ENCODE data around the gene GFI1B. TPM values are rescaled to one million over a fixed set of nuclear protein-coding genes. Genes with fewer than 3 reads are reported as not detected.

The GFI1B gene
- total RNA-seq, 1 experiment from 2014 or later: not detected

DNA sequence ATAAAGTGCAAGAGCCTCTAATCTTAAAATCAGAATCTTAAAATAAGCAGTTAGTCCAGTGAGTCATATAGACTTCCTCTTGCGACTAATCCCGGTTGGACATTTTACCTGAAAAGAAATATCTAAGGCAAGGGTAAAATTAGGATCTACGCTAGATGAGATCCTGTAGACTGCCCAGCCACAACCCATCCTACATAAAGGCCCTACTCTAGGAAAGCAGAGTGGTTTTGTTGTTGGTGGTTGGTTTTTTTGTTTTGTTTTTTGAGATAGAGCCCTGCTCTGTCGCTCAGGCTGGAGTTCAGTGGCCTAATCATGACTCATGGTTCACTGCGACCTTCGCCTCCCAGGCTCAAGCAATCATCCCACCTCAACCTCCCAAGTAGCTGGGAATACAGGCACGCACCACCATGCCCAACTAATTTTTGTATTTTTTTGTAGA lies 41.0 kb upstream of the GFI1B start:
- H3K9me3 ChIP-seq (ENCODE audit: insufficient read depth, low read depth): no peaks in the 10 kb centered on the region
- H3K4me3 ChIP-seq: no peak overlapping the region; the same call in 1 of the 2 replicates
- DNase-seq: peak in 1 of 2 experiments; percentile 53
- ChIA-PET POLR2A (ENCODE audit: unreplicated experiment) (interaction anchor here (0.6 kb wide), 1 partner anchor 129 kb away, joined by 3 read pairs; no protein-coding TSS in a partner anchor), CTCF (no interaction called here)
- H3K79me2 ChIP-seq (ENCODE audit: low read depth): peaks cover 67% of the 10 kb centered on the region
- H2AFZ ChIP-seq: no peak overlapping the region
- H3F3A ChIP-seq (ENCODE audit: insufficient read depth, low read depth): peaks cover 17% of the 10 kb centered on the region
- peaks cover 19% of the 10 kb centered on the region for H3K4me1 ChIP-seq (replicated peaks; ENCODE audit: insufficient read depth)
- intact Hi-C loops (cut with micrococcal nuclease; ENCODE audit: unreplicated experiment): no loop called here
- H4K20me1 ChIP-seq (ENCODE audit: insufficient read depth): 0 out of 2 replicates have a peak, but pooled peaks cover 3% of the 10 kb centered on the region
- H3K4me2 ChIP-seq: peak overlapping the region; percentile 52
- TF ChIP-seq EZH2 (IDR thresholded peaks at IDR 0.05; ENCODE audit: low read depth): no peak
- TF ChIP-seq, protein P1, sequence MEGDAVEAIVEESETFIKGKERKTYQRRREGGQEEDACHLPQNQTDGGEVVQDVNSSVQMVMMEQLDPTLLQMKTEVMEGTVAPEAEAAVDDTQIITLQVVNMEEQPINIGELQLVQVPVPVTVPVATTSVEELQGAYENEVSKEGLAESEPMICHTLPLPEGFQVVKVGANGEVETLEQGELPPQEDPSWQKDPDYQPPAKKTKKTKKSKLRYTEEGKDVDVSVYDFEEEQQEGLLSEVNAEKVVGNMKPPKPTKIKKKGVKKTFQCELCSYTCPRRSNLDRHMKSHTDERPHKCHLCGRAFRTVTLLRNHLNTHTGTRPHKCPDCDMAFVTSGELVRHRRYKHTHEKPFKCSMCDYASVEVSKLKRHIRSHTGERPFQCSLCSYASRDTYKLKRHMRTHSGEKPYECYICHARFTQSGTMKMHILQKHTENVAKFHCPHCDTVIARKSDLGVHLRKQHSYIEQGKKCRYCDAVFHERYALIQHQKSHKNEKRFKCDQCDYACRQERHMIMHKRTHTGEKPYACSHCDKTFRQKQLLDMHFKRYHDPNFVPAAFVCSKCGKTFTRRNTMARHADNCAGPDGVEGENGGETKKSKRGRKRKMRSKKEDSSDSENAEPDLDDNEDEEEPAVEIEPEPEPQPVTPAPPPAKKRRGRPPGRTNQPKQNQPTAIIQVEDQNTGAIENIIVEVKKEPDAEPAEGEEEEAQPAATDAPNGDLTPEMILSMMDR (conservative IDR thresholded peaks at IDR 0.05): no peak
- no peaks in the 10 kb centered on the region for H3K9me2 ChIP-seq (ENCODE audit: insufficient read depth)
- no peaks in the 10 kb centered on the region for H3K27me3 ChIP-seq (ENCODE audit: insufficient read depth, low read depth)
- no TSS peak for BruUV-seq (replicated peaks)
- no peaks in the 10 kb centered on the region for H3K36me3 ChIP-seq (ENCODE audit: low read depth)
- H3K27ac ChIP-seq: peak overlapping the region; percentile 56

DNA sequence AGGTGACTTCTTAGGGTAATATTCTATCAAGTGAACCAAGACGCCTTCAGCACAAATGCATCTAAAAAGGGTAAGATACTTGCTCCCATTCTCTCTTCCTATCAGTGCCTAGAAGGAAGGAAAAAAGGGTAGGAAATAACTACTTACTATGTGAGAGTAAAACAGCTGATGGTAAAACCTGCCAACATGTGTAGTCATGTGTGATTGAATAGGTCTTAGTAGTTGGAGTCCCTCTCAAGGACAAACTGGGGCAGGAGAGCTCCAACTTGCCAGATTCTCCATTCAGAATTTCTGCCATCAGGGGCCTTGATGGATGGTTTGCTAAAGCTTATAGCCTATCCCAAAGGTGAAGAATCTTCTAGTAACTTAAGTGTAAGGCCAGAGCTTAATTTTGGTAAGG lies 39.3 kb upstream of the GFI1B start:
- Histone ChIP-seq H3K4me3 (no peak overlapping the region), H3F3A (ENCODE audit: insufficient read depth, low read depth) (peaks cover 17% of the 10 kb centered on the region), H2AFZ (no peak overlapping the region), H3K27me3 (ENCODE audit: insufficient read depth, low read depth) (no peaks in the 10 kb centered on the region), H3K27ac (no peak overlapping the region), H3K79me2 (ENCODE audit: low read depth) (peaks cover 84% of the 10 kb centered on the region), H3K9me3 (ENCODE audit: insufficient read depth, low read depth) (no peaks in the 10 kb centered on the region), H4K20me1 (ENCODE audit: insufficient read depth) (0 out of 2 replicates have a peak, but pooled peaks cover 3% of the 10 kb centered on the region), H3K9me2 (ENCODE audit: insufficient read depth) (no peaks in the 10 kb centered on the region), H3K36me3 (ENCODE audit: low read depth) (no peaks in the 10 kb centered on the region), H3K4me1 (replicated peaks; ENCODE audit: insufficient read depth) (peaks cover 31% of the 10 kb centered on the region), H3K4me2 (no peak overlapping the region)
- CTCF ChIA-PET: no interaction called here
- intact Hi-C loops (cut with micrococcal nuclease; ENCODE audit: unreplicated experiment): no loop called here
- TF ChIP-seq EZH2 (IDR thresholded peaks at IDR 0.05; ENCODE audit: low read depth): no peak
- TF ChIP-seq, protein P1 (conservative IDR thresholded peaks at IDR 0.05): no peak
- DNase-seq: no peak
- no TSS peak for BruUV-seq (replicated peaks)
- POLR2A ChIA-PET (ENCODE audit: unreplicated experiment): no interaction called here

DNA sequence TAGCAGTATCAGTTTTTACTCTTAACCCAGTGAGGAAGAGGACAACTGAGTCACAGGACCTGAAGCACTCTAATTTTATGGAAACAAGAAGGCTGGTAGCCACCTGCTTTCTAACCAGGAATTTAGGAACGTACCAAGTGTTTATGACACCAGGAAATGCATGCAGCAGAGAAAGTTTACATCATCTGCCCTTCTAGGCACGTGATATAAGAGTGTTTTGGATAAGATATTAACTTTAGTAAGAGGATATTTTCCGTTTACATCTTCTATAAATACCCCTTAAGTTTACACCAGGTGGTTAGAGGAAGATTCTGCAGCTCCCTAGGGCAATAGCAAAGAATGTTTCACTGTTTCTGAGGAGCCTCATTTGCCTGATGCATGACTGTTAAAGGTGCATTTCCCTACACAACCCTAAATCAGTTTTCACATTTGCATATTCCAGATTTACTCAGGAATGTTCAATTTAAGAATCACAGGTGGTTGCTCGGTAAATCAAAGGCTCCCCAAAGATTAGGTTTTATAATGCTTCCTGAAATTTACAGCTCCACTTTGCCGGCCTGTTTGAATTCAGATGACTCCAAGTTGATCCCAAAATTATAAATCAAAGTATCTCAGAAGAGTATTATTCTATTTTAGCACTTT lies 35.8 kb upstream of the GFI1B start:
- Histone ChIP-seq H2AFZ (no peak overlapping the region), H3K27me3 (ENCODE audit: insufficient read depth, low read depth) (no peaks in the 10 kb centered on the region), H3K27ac (no peak overlapping the region), H4K20me1 (ENCODE audit: insufficient read depth) (0 out of 2 replicates have a peak, but pooled peaks cover 3% of the 10 kb centered on the region), H3K9me3 (ENCODE audit: insufficient read depth, low read depth) (no peaks in the 10 kb centered on the region), H3K4me1 (replicated peaks; ENCODE audit: insufficient read depth) (peaks cover 35% of the 10 kb centered on the region), H3K79me2 (ENCODE audit: low read depth) (peaks cover 65% of the 10 kb centered on the region), H3K4me3 (peak overlapping the region; percentile 97; the same call in 1 of the 2 replicates), H3K4me2 (peak overlapping the region; percentile 100), H3K9me2 (ENCODE audit: insufficient read depth) (no peaks in the 10 kb centered on the region), H3F3A (ENCODE audit: insufficient read depth, low read depth) (peaks cover 10% of the 10 kb centered on the region), H3K36me3 (ENCODE audit: low read depth) (no peaks in the 10 kb centered on the region)
- intact Hi-C loops (cut with micrococcal nuclease; ENCODE audit: unreplicated experiment): no loop called here
- POLR2A ChIA-PET (ENCODE audit: unreplicated experiment): interaction anchor here (0.5 kb wide), 1 partner anchor 135 kb away, joined by 4 read pairs; no protein-coding TSS in a partner anchor
- CTCF ChIA-PET: interaction anchor here (0.5 to 0.7 kb wide), 2 partner anchors 35 to 1181 kb away, joined by 3 to 5 read pairs; no protein-coding TSS in a partner anchor
- DNase-seq: no peak
- no TSS peak for BruUV-seq (replicated peaks)
- TF ChIP-seq, protein P1 (conservative IDR thresholded peaks at IDR 0.05): no peak
- no peak for TF ChIP-seq EZH2 (IDR thresholded peaks at IDR 0.05; ENCODE audit: low read depth)

All from PC-9 (cell line).